ENCODE results near the gene DNASE1L2. TPM values are rescaled to one million over a fixed set of nuclear protein-coding genes. Genes with fewer than 3 reads are reported as not detected.
A peak's percentile ranks its signal among the peaks of the same experiment; 100 is the strongest.

Gene DNASE1L2
- total and polyA plus RNA-seq, 4 donors: 0.13 to 0.67 (median 0.28) TPM

- TF ChIP-seq RAD21 (IDR thresholded peaks at IDR 0.05) (no peak), CTCF (IDR thresholded peaks at IDR 0.05; ENCODE audit: low read depth, low read length, missing input control) (no peak)
Measured at GRCh38 chr16:2223221-2223941, 12.9 kb upstream of the DNASE1L2 start, which contains the start of gene E4F1 (continued).

GRCh38 chr16:2223942-2224486, 12.2 kb upstream of the DNASE1L2 start:
- peak; percentile 16 for TF ChIP-seq CTCF (IDR thresholded peaks at IDR 0.05; ENCODE audit: low read depth, low read length, missing input control)
- peak; percentile 64 to 72 for TF ChIP-seq RAD21 (IDR thresholded peaks at IDR 0.05)
- TF ChIP-seq SP1 (IDR thresholded peaks at IDR 0.05): no peak
- TF ChIP-seq, protein P1, sequence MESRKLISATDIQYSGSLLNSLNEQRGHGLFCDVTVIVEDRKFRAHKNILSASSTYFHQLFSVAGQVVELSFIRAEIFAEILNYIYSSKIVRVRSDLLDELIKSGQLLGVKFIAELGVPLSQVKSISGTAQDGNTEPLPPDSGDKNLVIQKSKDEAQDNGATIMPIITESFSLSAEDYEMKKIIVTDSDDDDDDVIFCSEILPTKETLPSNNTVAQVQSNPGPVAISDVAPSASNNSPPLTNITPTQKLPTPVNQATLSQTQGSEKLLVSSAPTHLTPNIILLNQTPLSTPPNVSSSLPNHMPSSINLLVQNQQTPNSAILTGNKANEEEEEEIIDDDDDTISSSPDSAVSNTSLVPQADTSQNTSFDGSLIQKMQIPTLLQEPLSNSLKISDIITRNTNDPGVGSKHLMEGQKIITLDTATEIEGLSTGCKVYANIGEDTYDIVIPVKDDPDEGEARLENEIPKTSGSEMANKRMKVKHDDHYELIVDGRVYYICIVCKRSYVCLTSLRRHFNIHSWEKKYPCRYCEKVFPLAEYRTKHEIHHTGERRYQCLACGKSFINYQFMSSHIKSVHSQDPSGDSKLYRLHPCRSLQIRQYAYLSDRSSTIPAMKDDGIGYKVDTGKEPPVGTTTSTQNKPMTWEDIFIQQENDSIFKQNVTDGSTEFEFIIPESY (IDR thresholded peaks at IDR 0.05): no peak
- no peaks in the 10 kb centered on the region for H3K9me3 ChIP-seq (ENCODE audit: control insufficient read depth in 4 of 4, low read length in 3 of 4)
- H3K4me3 ChIP-seq (ENCODE audit: low read depth in 1 of 3, low read length in 3 of 3): peak overlapping the region; percentile 67 to 81 (median 72)
- peak; percentile 50 for DNase-seq (ENCODE audit: low spot score)
- 5% methylated on average over 22 of the region's 22 CpGs for WGBS
- H3K27me3 ChIP-seq (ENCODE audit: control insufficient read depth in 4 of 4, insufficient read depth in 4 of 4, low read length in 3 of 4): no peaks in the 10 kb centered on the region
- H3K27ac ChIP-seq (ENCODE audit: low read depth in 1 of 2, low read length in 2 of 2): peak overlapping the region; percentile 65 to 75
- H3K9ac ChIP-seq (ENCODE audit: low read depth in 1 of 2, low read length in 2 of 2): peak overlapping the region; percentile 26 to 92
- peaks cover 10 to 33% (median 27%) of the 10 kb centered on the region in 4 donors for H3K4me1 ChIP-seq (ENCODE audit: control insufficient read depth in 4 of 4, insufficient read depth in 4 of 4, low read length in 3 of 4)
- peaks cover 0 to 6% (median 1%) of the 10 kb centered on the region in 4 donors for H3K36me3 ChIP-seq (ENCODE audit: control insufficient read depth in 4 of 4, insufficient read depth in 3 of 4, low read depth in 1 of 4, low read length in 3 of 4)

GRCh38 chr16:2226245-2226793, 9.9 kb upstream of the DNASE1L2 start:
- no peak for DNase-seq (ENCODE audit: low spot score)
- peaks cover 10 to 33% (median 27%) of the 10 kb centered on the region in 4 donors for H3K4me1 ChIP-seq (ENCODE audit: control insufficient read depth in 4 of 4, insufficient read depth in 4 of 4, low read length in 3 of 4)
- no peak overlapping the region for H3K9ac ChIP-seq (ENCODE audit: low read depth in 1 of 2, low read length in 2 of 2)
- 33% methylated on average over 9 of the region's 9 CpGs for WGBS
- peaks cover 0 to 25% (median 11%) of the 10 kb centered on the region in 4 donors for H3K36me3 ChIP-seq (ENCODE audit: control insufficient read depth in 4 of 4, insufficient read depth in 3 of 4, low read depth in 1 of 4, low read length in 3 of 4)
- no peaks in the 10 kb centered on the region for H3K9me3 ChIP-seq (ENCODE audit: control insufficient read depth in 4 of 4, low read length in 3 of 4)
- H3K27me3 ChIP-seq (ENCODE audit: control insufficient read depth in 4 of 4, insufficient read depth in 4 of 4, low read length in 3 of 4): no peaks in the 10 kb centered on the region
- H3K4me3 ChIP-seq (ENCODE audit: low read depth in 1 of 3, low read length in 3 of 3): no peak overlapping the region
- H3K27ac ChIP-seq (ENCODE audit: low read depth in 1 of 2, low read length in 2 of 2): peak overlapping the region in 1 of 2 donors; percentile 13
- TF ChIP-seq FOXA2 (IDR thresholded peaks at IDR 0.05): peak; percentile 92
- TF ChIP-seq HNF4G (IDR thresholded peaks at IDR 0.05): no peak
- peak; percentile 92 to 94 for TF ChIP-seq RXRA (IDR thresholded peaks at IDR 0.05)
- TF ChIP-seq, protein P2, sequence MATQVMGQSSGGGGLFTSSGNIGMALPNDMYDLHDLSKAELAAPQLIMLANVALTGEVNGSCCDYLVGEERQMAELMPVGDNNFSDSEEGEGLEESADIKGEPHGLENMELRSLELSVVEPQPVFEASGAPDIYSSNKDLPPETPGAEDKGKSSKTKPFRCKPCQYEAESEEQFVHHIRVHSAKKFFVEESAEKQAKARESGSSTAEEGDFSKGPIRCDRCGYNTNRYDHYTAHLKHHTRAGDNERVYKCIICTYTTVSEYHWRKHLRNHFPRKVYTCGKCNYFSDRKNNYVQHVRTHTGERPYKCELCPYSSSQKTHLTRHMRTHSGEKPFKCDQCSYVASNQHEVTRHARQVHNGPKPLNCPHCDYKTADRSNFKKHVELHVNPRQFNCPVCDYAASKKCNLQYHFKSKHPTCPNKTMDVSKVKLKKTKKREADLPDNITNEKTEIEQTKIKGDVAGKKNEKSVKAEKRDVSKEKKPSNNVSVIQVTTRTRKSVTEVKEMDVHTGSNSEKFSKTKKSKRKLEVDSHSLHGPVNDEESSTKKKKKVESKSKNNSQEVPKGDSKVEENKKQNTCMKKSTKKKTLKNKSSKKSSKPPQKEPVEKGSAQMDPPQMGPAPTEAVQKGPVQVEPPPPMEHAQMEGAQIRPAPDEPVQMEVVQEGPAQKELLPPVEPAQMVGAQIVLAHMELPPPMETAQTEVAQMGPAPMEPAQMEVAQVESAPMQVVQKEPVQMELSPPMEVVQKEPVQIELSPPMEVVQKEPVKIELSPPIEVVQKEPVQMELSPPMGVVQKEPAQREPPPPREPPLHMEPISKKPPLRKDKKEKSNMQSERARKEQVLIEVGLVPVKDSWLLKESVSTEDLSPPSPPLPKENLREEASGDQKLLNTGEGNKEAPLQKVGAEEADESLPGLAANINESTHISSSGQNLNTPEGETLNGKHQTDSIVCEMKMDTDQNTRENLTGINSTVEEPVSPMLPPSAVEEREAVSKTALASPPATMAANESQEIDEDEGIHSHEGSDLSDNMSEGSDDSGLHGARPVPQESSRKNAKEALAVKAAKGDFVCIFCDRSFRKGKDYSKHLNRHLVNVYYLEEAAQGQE (IDR thresholded peaks at IDR 0.05): no peak
- TF ChIP-seq FOXA1 (IDR thresholded peaks at IDR 0.05): peak; percentile 91
- peak; percentile 85 for TF ChIP-seq SP1 (IDR thresholded peaks at IDR 0.05)
- peak; percentile 69 to 75 for TF ChIP-seq HNF4A (conservative IDR thresholded peaks at IDR 0.05)

Data from liver (tissue), 9 donors.